ENCODE results near the gene PGS1.

Gene PGS1

GRCh38 chr17:78359997-78360370 lies 18.5 kb upstream of the PGS1 start, which contains the start of gene SOCS3:
Gene SOCS3 (minus strand): TSS chr17:78360077. CDS start chr17:78359095, 982 bp downstream.
- DNase-seq (ENCODE audit: low read depth in 2 of 2) = peak; percentile 97 to 99
- peak within 1 kb of the TSS; percentile 90 to 95 for H3K4me3 ChIP-seq (replicated peaks in 1 of 2; ENCODE audit: low read depth in 2 of 2, low read length in 2 of 2)
- no peak for TF ChIP-seq CTCF (IDR thresholded peaks at IDR 0.05; ENCODE audit: low read depth, low read length)

GRCh38 chr17:78360371-78361224 lies 17.9 kb upstream of the PGS1 start:
- peak; percentile 91 for TF ChIP-seq CTCF (IDR thresholded peaks at IDR 0.05; ENCODE audit: low read depth, low read length)
- DNase-seq (ENCODE audit: low read depth in 2 of 2) = peak; percentile 87 to 91
- H3K4me3 ChIP-seq (replicated peaks in 1 of 2; ENCODE audit: low read depth in 2 of 2, low read length in 2 of 2) = peak overlapping the region; percentile 65 to 95

GRCh38 chr17:78361225-78361701 lies 17.2 kb upstream of the PGS1 start:
- no peak for DNase-seq (ENCODE audit: low read depth in 2 of 2)
- no peak for TF ChIP-seq CTCF (IDR thresholded peaks at IDR 0.05; ENCODE audit: low read depth, low read length)
- H3K4me3 ChIP-seq (replicated peaks in 1 of 2; ENCODE audit: low read depth in 2 of 2, low read length in 2 of 2) = no peak overlapping the region

- H3K4me3 ChIP-seq (replicated peaks in 1 of 2; ENCODE audit: low read depth in 2 of 2, low read length in 2 of 2) = no peak overlapping the region
- DNase-seq (ENCODE audit: low read depth in 2 of 2) = no peak
- TF ChIP-seq CTCF (IDR thresholded peaks at IDR 0.05; ENCODE audit: low read depth, low read length) = no peak
Observed at GRCh38 chr17:78362232-78362631, 16.2 kb upstream of the PGS1 start.

- no peak for DNase-seq (ENCODE audit: low read depth in 2 of 2)
Observed at GRCh38 chr17:78362671-78363070, 15.8 kb upstream of the PGS1 start.

More at GRCh38 chr17:78362671-78363070, 15.8 kb upstream of the PGS1 start:
- H3K4me3 ChIP-seq (replicated peaks in 1 of 2; ENCODE audit: low read depth in 2 of 2, low read length in 2 of 2) = no peak overlapping the region
- peak; percentile 16 for TF ChIP-seq CTCF (IDR thresholded peaks at IDR 0.05; ENCODE audit: low read depth, low read length)
